NCI-H1436 (cell line): ENCODE results near the gene RPE.

Experiments used
- DNase-seq: peaks from one replicate; lab custom pipeline; 2025; lab: John Stamatoyannopoulos, UW

Gene RPE

GRCh38 chr2:210002158-210003157 is at the start of gene RPE:
Gene RPE, plus strand, starts transcription at chr2:210002638. Its CDS starts 24 bp downstream, at chr2:210002662.
- peak; percentile 96 for DNase-seq

- no peak for DNase-seq
These were observed 46.2 kb upstream of the RPE start for GRCh38 chr2:209956271-209956670.

GRCh38 chr2:209958016-209958415 is 44.4 kb upstream of the RPE start:
- DNase-seq: no peak

GRCh38 chr2:209960045-209960444 is 42.4 kb upstream of the RPE start:
- no peak for DNase-seq

GRCh38 chr2:209960676-209961630 is 41.5 kb upstream of the RPE start:
- peak; percentile 47 for DNase-seq

- no peak for DNase-seq
These were observed 36.7 kb upstream of the RPE start for GRCh38 chr2:209965723-209966122.

- DNase-seq: no peak
These were observed 32.7 kb upstream of the RPE start for GRCh38 chr2:209969692-209970091.

- no peak for DNase-seq
These were observed 32.2 kb upstream of the RPE start for GRCh38 chr2:209970271-209970670.

- DNase-seq: no peak
These were observed 31.7 kb upstream of the RPE start for GRCh38 chr2:209970711-209971110.

- DNase-seq: no peak
These were observed 29.1 kb upstream of the RPE start for GRCh38 chr2:209973328-209973727.

GRCh38 chr2:209974576-209974975 is 27.9 kb upstream of the RPE start:
- DNase-seq: no peak

- DNase-seq: no peak
These were observed 25.6 kb upstream of the RPE start for GRCh38 chr2:209976698-209977385.

GRCh38 chr2:209977386-209978239 is 24.8 kb upstream of the RPE start:
- DNase-seq: peak; percentile 27

GRCh38 chr2:209984291-209984690 is 18.1 kb upstream of the RPE start:
- no peak for DNase-seq

- no peak for DNase-seq
These were observed 16.6 kb upstream of the RPE start for GRCh38 chr2:209985874-209986273.

- no peak for DNase-seq
These were observed 16.0 kb upstream of the RPE start for GRCh38 chr2:209986415-209986814.

GRCh38 chr2:209988010-209988409 is 14.4 kb upstream of the RPE start:
- no peak for DNase-seq

GRCh38 chr2:209990838-209991237 is 11.6 kb upstream of the RPE start:
- DNase-seq: no peak

GRCh38 chr2:209993968-209994367 is 8.5 kb upstream of the RPE start:
- DNase-seq: no peak

- no peak for DNase-seq
These were observed 3.8 kb upstream of the RPE start for GRCh38 chr2:209998596-209998995.
